ENCODE results near the gene PLCG2. TPM values are rescaled to one million over a fixed set of nuclear protein-coding genes. Genes with fewer than 3 reads are reported as not detected.
"Not testable (repeated sequence)": the region's sequence is repeated elsewhere in the genome, so short reads cannot be mapped to it uniquely, and the experiment has no call there.

The PLCG2 gene
- total RNA-seq: 10 to 100 TPM in 1 of 2 donors, 1 to 10 TPM in 1; 8.0 to 25.6 TPM

DNA sequence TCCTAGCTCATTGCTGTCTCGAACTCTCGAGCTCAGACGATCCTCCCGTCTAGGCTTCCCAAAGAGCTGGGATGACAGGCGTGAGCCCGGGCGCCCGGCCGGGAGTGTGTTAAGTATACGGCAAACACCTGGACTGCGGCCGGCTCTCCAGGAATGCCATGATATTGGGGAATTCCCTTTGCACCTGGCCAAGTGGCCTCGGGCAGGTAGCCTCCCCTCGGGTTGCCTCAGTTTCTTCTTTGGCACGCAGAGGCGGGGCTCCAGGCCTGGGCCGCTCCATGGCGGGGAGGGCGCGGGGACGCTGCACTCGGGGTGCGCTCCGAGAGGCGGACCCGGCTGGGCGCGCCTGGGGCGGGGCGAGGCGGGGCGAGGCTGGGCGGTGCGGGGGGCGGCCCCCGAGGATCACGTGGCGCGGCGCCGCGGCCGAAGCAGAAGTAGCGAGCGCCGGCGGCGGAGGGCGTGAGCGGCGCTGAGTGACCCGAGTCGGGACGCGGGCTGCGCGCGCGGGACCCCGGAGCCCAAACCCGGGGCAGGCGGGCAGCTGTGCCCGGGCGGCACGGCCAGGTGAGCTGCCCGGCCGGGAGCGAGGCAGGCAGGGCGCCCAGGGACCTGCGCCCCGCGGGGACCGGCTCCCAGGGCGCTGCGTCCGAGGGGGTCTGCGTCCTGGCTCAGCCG is at the start of gene PLCG2:
TSS of gene PLCG2 (plus strand) at position 431 of the 675 bp plus-strand sequence. CDS start 6,699 bp downstream, outside the sequence.
- DNase-seq (peak; percentile 83 to 88), ATAC-seq (replicated peaks in 1 of 2) (peak; percentile 99)
- H3K9me3 Mint-ChIP-seq: no peaks in the 10 kb centered on the region
- peaks cover 55% of the 10 kb centered on the region for H3K27me3 Mint-ChIP-seq (ENCODE audit: low read depth)
- peaks cover 15% of the 10 kb centered on the region for H3K4me1 Mint-ChIP-seq (ENCODE audit: low read depth)
- peaks cover 0 to 1% of the 10 kb centered on the region in 2 donors for H3K36me3 Mint-ChIP-seq (ENCODE audit: insufficient read depth in 2 of 2)
- H3K27ac Mint-ChIP-seq: no peak within 1 kb of the TSS
- H3K4me3 Mint-ChIP-seq: peak within 1 kb of the TSS; percentile 87 to 90

DNA sequence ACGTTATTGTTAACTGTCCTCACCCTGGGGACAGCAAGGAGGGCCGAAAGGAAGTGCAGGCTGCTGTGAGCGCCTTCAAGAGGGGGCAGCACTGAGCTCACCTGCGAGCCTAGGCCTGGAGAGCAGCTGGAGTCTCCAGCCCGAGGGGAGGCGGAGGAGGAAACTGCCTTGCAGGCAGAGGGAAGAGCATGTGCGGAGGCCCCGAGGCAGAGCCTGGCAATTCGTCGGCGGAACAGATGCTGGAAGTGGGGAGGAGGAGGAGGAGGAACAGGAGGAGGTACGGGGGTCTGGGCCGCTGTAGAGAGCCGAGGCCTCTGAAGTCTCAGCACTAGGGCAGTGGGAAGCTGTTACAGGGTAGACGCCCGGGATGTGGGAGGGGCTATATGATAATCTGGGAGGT is 49.6 kb upstream of the PLCG2 start:
- DNase-seq (no peak), ATAC-seq (replicated peaks in 1 of 2) (no peak)
- H3K27me3 Mint-ChIP-seq (ENCODE audit: low read depth): no peaks in the 10 kb centered on the region
- no peaks in the 10 kb centered on the region for H3K36me3 Mint-ChIP-seq (ENCODE audit: insufficient read depth in 2 of 2)
- H3K4me1 Mint-ChIP-seq (ENCODE audit: low read depth): peaks cover 20% of the 10 kb centered on the region
- H3K4me3 Mint-ChIP-seq: peak overlapping the region; percentile 51 to 88
- no peak overlapping the region for H3K27ac Mint-ChIP-seq
- H3K9me3 Mint-ChIP-seq: no peaks in the 10 kb centered on the region

DNA sequence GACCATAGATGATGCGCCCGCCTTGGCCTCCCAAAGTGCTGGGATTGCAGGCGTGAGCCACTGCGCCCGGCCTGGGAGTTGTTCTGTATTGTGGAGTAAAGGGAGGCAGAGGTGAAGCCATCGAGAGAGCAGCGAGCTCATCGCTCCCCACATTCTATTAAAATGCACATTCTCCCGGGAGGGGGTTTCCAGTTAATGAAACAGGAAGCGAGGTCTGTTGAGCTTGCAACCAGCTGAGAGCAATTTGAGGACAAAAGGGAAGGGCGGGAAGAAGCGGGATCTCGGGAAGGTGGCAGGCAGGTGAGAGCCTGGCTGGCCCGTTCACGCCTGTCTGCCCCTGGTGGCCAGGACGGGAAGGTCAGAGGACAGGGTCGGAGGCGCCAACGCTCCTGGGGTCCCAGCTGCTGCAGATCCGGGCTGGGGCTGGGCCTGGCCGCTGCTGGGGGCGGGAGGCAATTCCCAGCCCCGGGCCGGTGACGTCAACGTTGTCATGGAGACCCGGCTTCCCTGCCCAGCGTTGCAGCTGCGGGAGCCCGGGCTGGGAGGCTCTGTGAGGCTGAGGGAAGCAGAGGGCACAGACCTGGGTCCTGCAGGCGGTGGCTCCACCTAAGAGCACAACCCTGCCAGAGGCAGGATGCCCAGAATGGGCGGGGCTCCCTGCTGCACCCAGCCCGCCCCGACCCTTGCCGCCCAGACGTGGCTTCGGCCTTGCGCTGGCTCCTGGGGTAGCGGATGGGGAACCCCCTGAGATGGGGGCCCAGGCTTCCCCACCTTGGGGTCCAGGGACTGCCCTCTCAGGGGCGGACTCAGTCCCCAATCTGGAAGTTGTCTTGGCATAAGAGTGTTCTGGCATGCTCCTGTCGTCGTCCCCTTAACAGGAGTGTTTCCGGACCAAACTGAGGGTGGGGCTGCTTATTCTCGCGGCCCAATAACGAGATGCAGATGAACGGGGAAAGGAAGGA is 48.7 kb upstream of the PLCG2 start:
- H3K4me1 Mint-ChIP-seq (ENCODE audit: low read depth): peaks cover 26% of the 10 kb centered on the region
- H3K36me3 Mint-ChIP-seq (ENCODE audit: insufficient read depth in 2 of 2): no peaks in the 10 kb centered on the region

DNA sequence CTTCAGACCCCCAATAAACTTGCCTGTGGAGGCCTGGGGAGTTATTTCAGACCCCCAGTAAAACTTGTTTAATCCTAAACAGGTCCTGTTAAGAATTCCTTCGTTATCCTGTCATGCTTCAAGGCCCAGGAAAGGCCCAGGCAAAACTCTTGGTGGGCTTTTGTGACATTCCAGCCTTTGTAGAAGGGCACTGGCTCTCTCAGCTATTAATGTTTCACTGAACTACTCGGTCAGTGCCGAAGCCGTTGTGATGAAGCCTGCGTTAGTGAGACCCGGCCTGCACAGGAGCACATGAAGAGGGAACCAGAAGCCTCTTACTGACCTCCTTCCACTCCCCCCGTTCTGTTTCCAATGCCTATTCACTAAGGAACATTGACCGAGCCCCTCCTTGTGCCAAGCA is 47.4 kb upstream of the PLCG2 start:
- no peak for ATAC-seq (replicated peaks in 1 of 2)
- Mint-ChIP-seq H3K36me3 (ENCODE audit: insufficient read depth in 2 of 2) (no peaks in the 10 kb centered on the region), H3K4me3 (no peak overlapping the region), H3K27ac (no peak overlapping the region), H3K27me3 (ENCODE audit: low read depth) (no peaks in the 10 kb centered on the region), H3K9me3 (no peaks in the 10 kb centered on the region), H3K4me1 (ENCODE audit: low read depth) (peaks cover 26% of the 10 kb centered on the region)
- no peak for DNase-seq

More for the DNA sequence above, 48.7 kb upstream of the PLCG2 start:
- ATAC-seq (replicated peaks in 1 of 2) (peak; percentile 89 to 91), DNase-seq (peak; percentile 67)
- Mint-ChIP-seq H3K9me3 (no peaks in the 10 kb centered on the region), H3K27ac (peak overlapping the region; percentile 76), H3K4me3 (peak overlapping the region; percentile 88 to 93), H3K27me3 (ENCODE audit: low read depth) (no peaks in the 10 kb centered on the region)

DNA sequence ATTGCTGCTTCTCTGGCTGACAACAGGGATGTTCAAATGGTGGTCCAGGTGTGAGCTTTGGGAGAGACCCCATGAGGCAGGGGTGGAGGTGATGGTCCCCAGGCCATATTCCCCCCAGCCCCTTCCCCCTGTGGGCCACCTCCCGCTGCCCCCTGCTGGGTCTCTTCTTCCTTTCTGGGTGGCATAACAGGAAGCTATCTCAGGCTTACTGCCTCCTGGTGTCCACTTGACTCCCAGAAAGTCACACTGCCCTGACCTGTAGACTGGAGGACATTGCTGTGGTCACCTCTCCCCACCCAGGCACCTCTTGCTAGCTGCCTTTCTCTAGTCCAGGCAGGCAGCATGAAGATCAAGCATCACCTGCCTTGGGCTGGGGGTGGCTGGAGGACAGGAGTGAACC is 46.4 kb upstream of the PLCG2 start:
- Mint-ChIP-seq H3K4me1 (ENCODE audit: low read depth) (peaks cover 32% of the 10 kb centered on the region), H3K27me3 (ENCODE audit: low read depth) (no peaks in the 10 kb centered on the region), H3K4me3 (no peak overlapping the region), H3K36me3 (ENCODE audit: insufficient read depth in 2 of 2) (no peaks in the 10 kb centered on the region), H3K9me3 (no peaks in the 10 kb centered on the region), H3K27ac (no peak overlapping the region)
- no peak for ATAC-seq (replicated peaks in 1 of 2)
- DNase-seq: no peak

DNA sequence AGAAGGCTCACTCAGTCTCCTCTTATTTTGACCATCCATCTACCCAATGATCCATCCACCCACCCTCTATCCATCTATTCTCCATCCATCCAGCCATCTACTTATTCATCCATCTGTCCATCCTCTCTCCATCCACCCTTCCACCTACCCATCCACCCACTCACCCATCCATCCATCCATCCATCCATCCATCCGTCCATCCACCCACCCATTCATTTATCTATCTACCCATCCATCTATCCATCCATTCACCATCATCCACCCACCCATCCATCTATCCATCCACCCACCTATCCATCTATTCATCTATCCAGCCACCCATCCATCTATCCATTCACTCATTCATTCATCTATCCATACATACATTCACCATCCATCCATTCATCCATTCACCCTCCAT is 45.8 kb upstream of the PLCG2 start:
- ATAC-seq (replicated peaks in 1 of 2): no peak
- Mint-ChIP-seq H3K36me3 (ENCODE audit: insufficient read depth in 2 of 2) (no peaks in the 10 kb centered on the region), H3K27ac (no peak overlapping the region), H3K4me3 (no peak overlapping the region), H3K4me1 (ENCODE audit: low read depth) (peaks cover 38% of the 10 kb centered on the region), H3K27me3 (ENCODE audit: low read depth) (no peaks in the 10 kb centered on the region), H3K9me3 (no peaks in the 10 kb centered on the region)
- no peak for DNase-seq

DNA sequence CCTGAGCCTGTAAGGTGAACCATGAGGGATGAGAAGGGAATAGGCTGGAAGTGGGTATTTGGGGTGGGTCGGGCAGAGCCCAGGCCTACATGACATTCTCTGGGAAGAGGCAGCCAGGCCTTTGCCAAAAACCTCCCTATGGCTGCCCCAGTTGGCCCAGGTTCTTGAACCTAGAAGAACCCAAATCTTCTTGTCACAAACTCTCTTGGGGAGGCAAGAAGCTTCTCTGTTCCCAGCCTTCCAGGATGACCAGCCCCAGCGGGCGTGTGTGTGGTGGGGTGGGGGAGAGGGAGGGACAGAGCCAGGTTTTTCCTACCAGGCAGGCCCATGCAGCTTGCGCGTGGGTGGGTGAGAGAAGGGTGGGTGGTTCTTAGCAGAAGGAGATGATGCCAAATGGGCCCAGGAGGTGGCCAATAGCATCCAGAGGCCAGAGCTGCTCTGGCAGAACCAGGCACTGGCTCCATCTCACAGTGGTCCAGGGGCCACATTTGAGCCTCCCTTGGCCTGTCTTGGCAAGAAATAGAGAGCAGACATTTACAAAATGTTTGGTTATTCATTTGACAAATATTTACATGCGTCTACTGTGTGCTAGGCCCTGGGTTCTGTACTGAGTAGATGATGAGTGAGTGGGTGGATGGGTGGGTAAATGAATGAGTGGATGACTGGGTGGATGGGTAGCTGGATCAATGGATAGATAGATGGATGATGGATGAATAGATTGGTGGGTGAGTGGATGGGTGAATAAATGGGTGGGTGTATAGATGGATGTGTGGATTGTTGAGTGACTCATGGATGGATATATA is 44.3 kb upstream of the PLCG2 start:
- Mint-ChIP-seq H3K27ac (no peak overlapping the region), H3K4me3 (no peak overlapping the region)

DNA sequence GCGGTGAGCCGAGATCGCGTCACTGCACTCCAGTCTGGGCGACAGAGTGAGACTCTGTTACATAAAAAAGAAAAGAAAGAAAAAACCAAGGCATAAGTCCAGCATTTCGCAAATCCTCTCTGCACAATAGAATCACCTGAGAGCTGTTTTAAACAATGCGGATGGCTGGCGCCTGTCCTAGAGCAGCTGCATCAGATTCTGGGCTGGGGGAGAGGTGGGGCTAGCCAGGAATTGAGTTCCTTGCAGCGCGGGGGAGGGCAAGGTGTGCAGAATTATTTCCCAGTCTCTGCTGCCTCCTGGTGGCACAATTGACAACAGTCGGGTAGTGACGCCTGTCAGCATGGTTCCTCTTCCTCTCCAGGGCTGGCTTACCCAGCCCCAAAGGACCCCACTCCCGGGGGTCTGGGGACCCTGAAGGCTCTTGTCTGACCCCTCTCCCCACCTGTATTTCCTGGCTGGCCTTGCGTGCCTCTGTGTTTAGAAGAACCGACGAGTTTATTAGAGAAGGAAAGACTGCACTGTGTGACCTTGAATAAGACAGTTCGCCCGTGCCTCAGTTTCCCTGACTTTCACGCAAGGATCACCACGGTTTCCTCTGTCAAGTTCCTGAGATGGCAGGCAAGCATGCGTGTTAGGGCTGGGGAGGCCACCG is 41.1 kb upstream of the PLCG2 start:
- H3K36me3 Mint-ChIP-seq (ENCODE audit: insufficient read depth in 2 of 2): no peaks in the 10 kb centered on the region
- H3K27me3 Mint-ChIP-seq (ENCODE audit: low read depth): no peaks in the 10 kb centered on the region
- peak; percentile 88 for DNase-seq
- peak overlapping the region; percentile 78 to 82 for H3K4me3 Mint-ChIP-seq
- H3K9me3 Mint-ChIP-seq: no peaks in the 10 kb centered on the region
- no peak overlapping the region for H3K27ac Mint-ChIP-seq
- H3K4me1 Mint-ChIP-seq (ENCODE audit: low read depth): peaks cover 21% of the 10 kb centered on the region
- ATAC-seq (replicated peaks in 1 of 2): peak; percentile 98

More for the DNA sequence above, 44.3 kb upstream of the PLCG2 start:
- peaks cover 33% of the 10 kb centered on the region for H3K4me1 Mint-ChIP-seq (ENCODE audit: low read depth)
- no peaks in the 10 kb centered on the region for H3K36me3 Mint-ChIP-seq (ENCODE audit: insufficient read depth in 2 of 2)
- no peak for DNase-seq
- no peak for ATAC-seq (replicated peaks in 1 of 2)
- H3K9me3 Mint-ChIP-seq: no peaks in the 10 kb centered on the region
- no peaks in the 10 kb centered on the region for H3K27me3 Mint-ChIP-seq (ENCODE audit: low read depth)

DNA sequence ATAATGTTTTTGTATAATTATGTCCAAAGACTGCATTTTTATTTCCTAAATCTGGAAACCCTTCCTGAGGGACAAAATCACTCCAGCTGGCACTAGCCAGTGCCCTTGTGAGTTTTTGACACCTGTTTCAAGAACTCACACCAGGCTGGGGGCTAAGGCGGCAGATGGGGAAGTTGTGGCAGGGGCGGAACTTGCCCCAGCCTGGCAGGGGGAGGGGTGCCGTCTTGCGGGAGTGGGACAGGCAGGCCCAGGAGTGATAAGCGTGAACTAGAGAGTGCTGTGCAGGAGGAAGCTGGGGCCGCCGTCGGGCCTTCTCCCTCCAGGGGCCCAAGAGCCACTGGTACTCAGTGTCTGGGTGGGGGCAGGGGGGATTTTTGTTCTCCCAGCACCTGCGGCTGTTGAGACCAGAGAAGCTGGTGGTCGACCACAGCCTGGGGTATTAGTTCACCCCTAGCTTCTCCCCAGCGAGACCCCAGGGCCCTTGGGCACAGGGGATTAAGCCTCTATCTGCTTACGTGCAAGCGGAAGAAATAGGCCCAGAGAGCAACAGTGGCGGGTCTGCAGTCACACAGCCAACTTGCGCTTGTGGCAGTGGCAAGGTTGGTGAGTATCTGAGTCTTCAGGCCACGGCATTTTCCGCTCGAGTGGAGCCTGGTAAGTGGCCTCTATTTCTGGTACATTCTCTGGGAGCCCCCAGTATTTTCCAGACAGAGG is 40.2 kb upstream of the PLCG2 start:
- no peaks in the 10 kb centered on the region for H3K9me3 Mint-ChIP-seq
- H3K27me3 Mint-ChIP-seq (ENCODE audit: low read depth): no peaks in the 10 kb centered on the region
- DNase-seq: no peak
- no peak overlapping the region for H3K27ac Mint-ChIP-seq
- H3K4me3 Mint-ChIP-seq: no peak overlapping the region
- ATAC-seq (replicated peaks in 1 of 2): no peak
- peaks cover 21% of the 10 kb centered on the region for H3K4me1 Mint-ChIP-seq (ENCODE audit: low read depth)
- no peaks in the 10 kb centered on the region for H3K36me3 Mint-ChIP-seq (ENCODE audit: insufficient read depth in 2 of 2)

DNA sequence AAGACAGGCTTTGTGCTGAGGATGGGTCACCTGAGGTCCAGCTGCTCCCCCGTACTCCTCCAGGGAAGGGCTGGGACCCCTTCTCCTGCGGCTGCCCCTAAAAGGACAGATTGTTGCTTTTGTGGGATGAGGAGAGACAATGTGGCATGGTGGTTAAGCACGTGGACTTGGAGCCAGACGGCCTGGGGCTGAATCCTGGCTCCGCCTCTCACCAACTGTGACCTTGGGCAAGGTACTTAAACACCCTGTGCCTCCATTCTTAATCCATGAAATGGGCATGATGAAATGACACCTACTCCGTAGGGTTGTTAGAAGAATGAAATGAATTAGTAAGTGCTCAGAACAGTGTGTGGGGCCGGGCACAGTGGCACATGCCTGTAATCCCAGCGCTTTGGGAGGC is 39.6 kb upstream of the PLCG2 start:
- H3K36me3 Mint-ChIP-seq (ENCODE audit: insufficient read depth in 2 of 2): no peaks in the 10 kb centered on the region
- H3K4me3 Mint-ChIP-seq: no peak overlapping the region

DNA sequence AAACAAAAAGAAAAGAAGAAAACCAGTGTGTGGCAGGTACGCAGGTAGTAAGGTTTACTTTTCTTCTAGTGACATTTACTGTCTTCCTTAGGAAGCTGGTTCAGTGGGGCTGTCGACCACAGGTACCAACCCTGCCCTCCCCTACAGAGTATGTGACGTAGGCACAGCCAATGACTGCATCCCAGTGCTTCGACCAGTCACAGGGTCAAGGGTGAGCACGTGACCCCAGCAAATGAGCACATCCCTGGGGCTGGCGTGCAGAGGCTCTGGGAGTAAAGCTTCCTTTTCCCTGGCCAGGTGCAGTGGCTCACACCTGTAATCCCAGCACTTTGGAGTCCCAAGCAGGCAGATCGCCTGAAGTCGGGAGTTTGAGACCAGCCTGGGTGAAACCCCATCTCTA is 38.9 kb upstream of the PLCG2 start:
- no peak overlapping the region for H3K4me3 Mint-ChIP-seq
- H3K36me3 Mint-ChIP-seq (ENCODE audit: insufficient read depth in 2 of 2): no peaks in the 10 kb centered on the region
- H3K4me1 Mint-ChIP-seq (ENCODE audit: low read depth): peaks cover 17% of the 10 kb centered on the region
- no peaks in the 10 kb centered on the region for H3K27me3 Mint-ChIP-seq (ENCODE audit: low read depth)
- ATAC-seq (replicated peaks in 1 of 2): no peak
- no peak for DNase-seq
- H3K9me3 Mint-ChIP-seq: no peaks in the 10 kb centered on the region
- H3K27ac Mint-ChIP-seq: no peak overlapping the region

More for the DNA sequence above, 39.6 kb upstream of the PLCG2 start:
- DNase-seq (no peak), ATAC-seq (replicated peaks in 1 of 2) (no peak)
- Mint-ChIP-seq H3K9me3 (no peaks in the 10 kb centered on the region), H3K27ac (no peak overlapping the region), H3K4me1 (ENCODE audit: low read depth) (peaks cover 21% of the 10 kb centered on the region), H3K27me3 (ENCODE audit: low read depth) (no peaks in the 10 kb centered on the region)

DNA sequence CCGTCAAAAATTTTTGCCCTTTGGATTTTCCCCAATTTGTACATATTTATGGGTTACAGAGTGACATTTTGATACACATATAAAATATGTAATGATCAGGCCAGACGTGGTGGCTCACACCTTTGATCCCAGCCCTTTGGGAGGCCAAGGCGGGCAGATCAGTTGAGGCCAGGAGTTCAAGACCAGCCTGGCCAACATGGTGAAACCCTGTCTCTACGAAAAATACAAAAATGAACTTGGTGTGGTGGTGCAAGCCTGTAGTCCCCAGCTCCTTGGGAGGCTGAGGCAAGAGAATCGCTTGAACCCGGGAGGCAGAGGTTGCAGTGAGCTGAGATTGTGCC is 37.7 kb upstream of the PLCG2 start:
- not testable (repeated sequence) for DNase-seq; H3K27ac Mint-ChIP-seq; H3K4me3 Mint-ChIP-seq; H3K36me3 Mint-ChIP-seq (ENCODE audit: insufficient read depth in 2 of 2); ATAC-seq (replicated peaks in 1 of 2); H3K9me3 Mint-ChIP-seq; H3K27me3 Mint-ChIP-seq (ENCODE audit: low read depth)
- H3K4me1 Mint-ChIP-seq (ENCODE audit: low read depth): peaks cover 15% of the 10 kb centered on the region

Data from activated T-cell treated with anti-CD3 and anti-CD28 coated beads, Interleukin-2, amount 50 U/mL, for 72 hours (primary cell).